Gastroesophageal sphincter (tissue), 4 donors: ENCODE data around the gene GLB1L2. TPM values are rescaled to one million over a fixed set of nuclear protein-coding genes. Genes with fewer than 3 reads are reported as not detected.

Experiments
- ATAC-seq: fragments of 150-250 bp; one replicate; pipeline ENCODE4 v1.9.1; 2016; ENCODE audit warnings: mild to moderate bottlenecking, moderate library complexity
- H3K27ac ChIP-seq, 4 donors: fragments of 200-600 bp; sonication (generic) in 3 of 4; 1 replicate in 3 of 4; 2 replicates in 1 of 4; pipeline ENCODE4 v1.5.1; 2016 to 2019
- H3K27me3 ChIP-seq: fragments of 200-600 bp; sonication (generic); one replicate; pipeline ENCODE4 v1.5.1; 2019
- H3K36me3 ChIP-seq, 2 donors: fragments of 200-600 bp; sonication (generic); one replicate each; pipeline ENCODE4 v1.5.1; 2019; ENCODE audit warnings: control low read depth in 1 of 2
- H3K4me1 ChIP-seq, 3 donors: fragments of 200-600 bp; sonication (generic); 1 replicate in 2 of 3; 2 replicates in 1 of 3; pipeline ENCODE4 v1.5.1; 2016 to 2019; ENCODE audit warnings: control low read depth in 2 of 3
- H3K4me3 ChIP-seq, 2 donors: fragments of 200-600 bp; sonication (generic); one replicate each; pipeline ENCODE4 v1.5.1; 2019; ENCODE audit warnings: mild to moderate bottlenecking in 1 of 2, moderate library complexity in 1 of 2
- H3K9me3 ChIP-seq, 3 donors: fragments of 200-600 bp; sonication (generic); one replicate each; pipeline ENCODE4 v1.5.1; 2017 to 2019; ENCODE audit warnings: control low read depth in 2 of 3
- CTCF ChIP-seq, 4 experiments: fragments of 200-600 bp in 2 of 4; fragments of 450-650 bp in 2 of 4; sonication (generic) in 1 of 4; IDR thresholded peaks; one replicate each; pipeline ENCODE4 v1.5.1; 2017 to 2019; ENCODE audit warnings: antibody characterized with exemption in 4 of 4, mild to moderate bottlenecking in 2 of 4, moderate library complexity in 2 of 4
- EP300 ChIP-seq: sonication (generic); formaldehyde crosslinking; IDR thresholded peaks from one replicate; pipeline ENCODE4 v1.6.1; 2017; ENCODE audit warnings: antibody characterized with exemption, mild to moderate bottlenecking
- POLR2A ChIP-seq, 2 donors: fragments of 450-650 bp; IDR thresholded peaks; one replicate each; pipeline ENCODE4 v1.6.1; 2017; ENCODE audit warnings: antibody characterized with exemption in 2 of 2, mild to moderate bottlenecking in 2 of 2, moderate library complexity in 1 of 2
- POLR2AphosphoS5 ChIP-seq: sonication (generic); formaldehyde crosslinking; IDR thresholded peaks from one replicate; pipeline ENCODE4 v1.6.1; 2017; ENCODE audit warnings: antibody characterized with exemption
- WGBS, 2 donors: methylation state at CpG; one replicate each; pipeline ENCODE4 v1.1.5; 2018; ENCODE audit warnings: low coverage in 1 of 2; 5-methylcytosine and 5-hydroxymethylcytosine counted together
- total RNA-seq, 4 donors: library from RNA; depleted of rRNA; stranded (reverse); fragments of >200 nt; gene quantifications; one replicate each; pipeline ENCODE4 v1.1.0, GENCODE V29; 2016

The GLB1L2 gene
- total RNA-seq, 4 donors from 2014 or later: 3.8 to 9.7 (median 8.6) TPM

GRCh38 chr11:134328433-134328832 is 3.4 kb upstream of the GLB1L2 start:
- peaks cover 0 to 24% (median 15%) of the 10 kb centered on the region in 3 donors for H3K4me1 ChIP-seq
- no peaks in the 10 kb centered on the region for H3K36me3 ChIP-seq
- WGBS, 2 donors: 88 to 100% methylated on average over 1 of the region's 1 CpG
- H3K27ac ChIP-seq: no peak overlapping the region
- no peak for ATAC-seq
- H3K9me3 ChIP-seq: no peaks in the 10 kb centered on the region
- no peak for TF ChIP-seq CTCF (IDR thresholded peaks at IDR 0.05)
- no peak for TF ChIP-seq EP300
- no peak overlapping the region for H3K4me3 ChIP-seq
- H3K27me3 ChIP-seq: peaks cover 15% of the 10 kb centered on the region

DNA sequence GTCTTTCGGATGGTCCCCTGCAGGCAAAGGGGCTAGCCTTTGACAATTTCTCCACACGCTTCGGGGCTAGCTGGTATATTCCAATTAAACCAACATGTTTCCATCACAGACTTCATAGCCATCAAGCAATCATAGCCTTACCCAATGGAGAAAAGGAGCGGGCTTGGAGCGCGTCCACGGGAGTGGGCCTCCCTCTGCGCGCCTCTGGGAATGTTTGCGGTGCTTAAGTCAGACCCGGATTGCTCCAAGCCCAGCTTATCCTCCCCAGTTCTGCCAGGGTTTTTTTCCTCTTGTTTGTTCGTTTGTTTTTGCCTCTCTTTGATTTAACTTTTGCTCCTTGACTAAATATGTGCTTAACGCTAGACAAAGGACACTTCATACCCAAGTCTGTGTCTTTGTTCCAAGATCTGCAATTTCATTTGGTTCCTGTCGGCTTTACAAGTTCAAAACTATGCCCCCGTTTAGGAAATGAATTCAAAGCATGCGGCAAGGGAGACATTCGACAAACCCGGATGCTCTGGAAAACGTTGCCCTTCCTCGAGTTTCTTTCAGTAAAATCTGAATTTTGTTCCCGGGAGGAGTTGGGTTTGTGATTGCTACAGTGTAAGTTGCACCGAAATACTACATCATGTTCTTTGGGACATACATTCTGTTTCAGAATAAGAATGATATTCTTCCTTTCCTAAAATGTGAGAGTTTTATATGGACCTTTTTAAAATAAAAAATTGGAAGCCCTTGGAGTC is 1.0 kb upstream of the GLB1L2 start:
- H3K36me3 ChIP-seq: no peaks in the 10 kb centered on the region
- H3K27me3 ChIP-seq: peaks cover 15% of the 10 kb centered on the region
- peak overlapping the region; percentile 32 to 62 for H3K4me3 ChIP-seq
- ATAC-seq: no peak
- TF ChIP-seq CTCF (IDR thresholded peaks at IDR 0.05): no peak
- no peak for TF ChIP-seq EP300
- TF ChIP-seq POLR2AphosphoS5: no peak
- TF ChIP-seq POLR2A (IDR thresholded peaks at IDR 0.05): no peak
- 22 to 29% methylated on average over 9 to 20 of the region's 22 CpGs for WGBS, 2 donors
- H3K27ac ChIP-seq: peak overlapping the region; percentile 24 to 82 (median 70)
- no peaks in the 10 kb centered on the region for H3K9me3 ChIP-seq
- peaks cover 0 to 24% (median 15%) of the 10 kb centered on the region in 3 donors for H3K4me1 ChIP-seq

DNA sequence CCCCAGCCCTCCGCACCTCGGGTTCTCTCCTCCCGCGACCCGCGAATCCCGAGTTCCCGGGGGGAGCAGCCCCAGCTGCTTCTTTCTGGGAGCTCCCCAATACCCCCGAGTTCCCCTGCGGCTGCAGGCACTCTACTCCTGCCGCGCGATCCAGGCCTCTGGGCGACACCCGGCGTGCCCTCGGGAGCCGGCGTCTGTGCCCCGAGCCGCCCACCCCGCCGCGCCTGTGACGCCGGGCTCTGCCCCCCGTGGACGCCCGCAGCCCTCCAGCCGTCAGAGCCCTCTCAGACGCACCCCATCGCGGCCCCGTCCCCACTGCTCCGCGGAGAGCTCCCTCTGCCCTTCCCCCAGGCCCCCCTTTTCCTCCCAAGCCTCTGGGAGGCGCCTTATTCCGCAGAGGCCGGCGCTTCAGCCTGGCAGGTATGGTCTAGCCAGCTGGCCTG is 422 bp downstream of the GLB1L2 start:
- Histone ChIP-seq H3K27ac (peak overlapping the region in 3 of 4 donors; percentile 14 to 59 (median 17)), H3K4me3 (peak overlapping the region; percentile 29 to 62), H3K36me3 (no peaks in the 10 kb centered on the region), H3K4me1 (peaks cover 0 to 24% (median 15%) of the 10 kb centered on the region in 3 donors), H3K27me3 (peaks cover 15% of the 10 kb centered on the region), H3K9me3 (no peaks in the 10 kb centered on the region)
- peak; percentile 37 for ATAC-seq
- 6% methylated on average over 10 of the region's 40 CpGs; no CpG with 5 or more reads in 1 of the 2 donors for WGBS, 2 donors
- no peak for TF ChIP-seq POLR2A (IDR thresholded peaks at IDR 0.05)
- peak in 1 of 4 experiments; percentile 30 for TF ChIP-seq CTCF (IDR thresholded peaks at IDR 0.05)

DNA sequence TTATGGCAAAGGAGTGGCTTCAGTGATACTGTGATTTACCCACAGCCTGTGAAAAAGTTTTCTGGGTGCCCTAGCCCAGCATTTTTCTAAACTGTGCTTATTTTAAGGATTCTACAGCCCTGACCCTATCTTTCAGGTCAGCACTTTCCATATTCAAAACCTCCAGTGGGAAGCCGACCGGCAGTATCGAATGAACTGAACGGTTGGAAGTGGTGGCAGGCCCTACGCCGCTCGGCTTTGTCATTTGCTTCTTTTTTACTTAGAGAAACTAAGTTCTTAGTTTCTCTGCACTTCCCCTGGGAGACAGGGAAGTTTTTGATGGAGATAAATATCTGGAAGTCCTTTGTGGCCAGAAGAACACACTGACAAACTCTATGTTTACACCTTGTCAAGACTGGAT is 994 bp downstream of the GLB1L2 start:
- Histone ChIP-seq H3K4me1 (peaks cover 0 to 24% (median 15%) of the 10 kb centered on the region in 3 donors), H3K4me3 (peak overlapping the region in 1 of 2 donors; percentile 62), H3K9me3 (no peaks in the 10 kb centered on the region), H3K27ac (peak overlapping the region in 1 of 4 donors; percentile 59), H3K27me3 (peaks cover 15% of the 10 kb centered on the region), H3K36me3 (no peaks in the 10 kb centered on the region)
- no peak for TF ChIP-seq CTCF (IDR thresholded peaks at IDR 0.05)
- TF ChIP-seq POLR2AphosphoS5: no peak
- TF ChIP-seq EP300: no peak
- no peak for ATAC-seq
- WGBS, 2 donors: 37 to 46% methylated on average over 2 to 7 of the region's 7 CpGs

- no peaks in the 10 kb centered on the region for H3K9me3 ChIP-seq
- 80% methylated on average over 2 of the region's 7 CpGs; no CpG with 5 or more reads in 1 of the 2 donors for WGBS, 2 donors
- ATAC-seq: no peak
- no peak for TF ChIP-seq CTCF (IDR thresholded peaks at IDR 0.05)
- TF ChIP-seq POLR2AphosphoS5: no peak
- no peak for TF ChIP-seq EP300
- no peak for TF ChIP-seq POLR2A (IDR thresholded peaks at IDR 0.05)
- peaks cover 0 to 24% (median 15%) of the 10 kb centered on the region in 3 donors for H3K4me1 ChIP-seq
- no peak overlapping the region for H3K4me3 ChIP-seq
- H3K36me3 ChIP-seq: no peaks in the 10 kb centered on the region
- no peak overlapping the region for H3K27ac ChIP-seq
- peaks cover 15% of the 10 kb centered on the region for H3K27me3 ChIP-seq
Measured at GRCh38 chr11:134333312-134333711, 1.5 kb downstream of the GLB1L2 start.
